HEK293 (cell line): ENCODE measurements around the gene SLC41A1.

Experiments used
- ZBTB17 ChIP-seq: fragments of 450-650 bp; formaldehyde crosslinking; IDR thresholded peaks from 2 replicates; pipeline ENCODE4 v1.5.1; 2016; ENCODE audit warnings: missing biosample characterization, missing genetic modification characterization
- ZBTB8A ChIP-seq: fragments of 450-650 bp; formaldehyde crosslinking; IDR thresholded peaks from 2 replicates; pipeline ENCODE4 v1.5.1; 2016; ENCODE audit warnings: missing biosample characterization, missing genetic modification characterization
- ZFP41 ChIP-seq: fragments of 450-650 bp; formaldehyde crosslinking; IDR thresholded peaks from 2 replicates; pipeline ENCODE4 v1.5.1; 2016; ENCODE audit warnings: missing biosample characterization, missing genetic modification characterization, borderline replicate concordance
- ZNF274 ChIP-seq, 2 experiments: fragments of 200-500 bp in 1 of 2; fragments of 450-650 bp in 1 of 2; sonication (Bioruptor generic) in 1 of 2; formaldehyde crosslinking in 1 of 2; IDR thresholded peaks; 2 replicates each; pipeline versions ENCODE4 v1.5.1 to v1.6.1; 2014 to 2016; ENCODE audit warnings: borderline replicate concordance in 1 of 2, inconsistent platforms in 1 of 2, low read length in 1 of 2, missing biosample characterization in 1 of 2, missing genetic modification characterization in 1 of 2
- ZNF514 ChIP-seq: fragments of 450-650 bp; formaldehyde crosslinking; IDR thresholded peaks from 2 replicates; pipeline ENCODE4 v1.5.1; 2016; ENCODE audit warnings: missing biosample characterization, missing genetic modification characterization
- ZNF768 ChIP-seq: fragments of 450-650 bp; formaldehyde crosslinking; IDR thresholded peaks from 2 replicates; pipeline ENCODE4 v1.5.1; 2018; ENCODE audit warnings: missing biosample characterization, mild to moderate bottlenecking, missing genetic modification characterization
- ZNF785 ChIP-seq: fragments of 450-650 bp; formaldehyde crosslinking; IDR thresholded peaks from 2 replicates; pipeline ENCODE4 v1.5.1; 2016; ENCODE audit warnings: missing biosample characterization, missing genetic modification characterization
- TF ChIP-seq, protein P1 (sequence below): fragments of 450-650 bp; formaldehyde crosslinking; IDR thresholded peaks from 2 replicates; pipeline ENCODE4 v1.5.1; 2016; ENCODE audit warnings: missing biosample characterization, missing genetic modification characterization
- TF ChIP-seq, protein P2 (sequence below): fragments of 450-650 bp; formaldehyde crosslinking; conservative IDR thresholded peaks from 2 replicates; pipeline ENCODE4 v1.5.1; 2016; ENCODE audit warnings: low read depth, missing biosample characterization, missing genetic modification characterization
- TF ChIP-seq, protein P3 (sequence below): fragments of 450-650 bp; formaldehyde crosslinking; IDR thresholded peaks from 2 replicates; pipeline ENCODE4 v1.5.1; 2016; ENCODE audit warnings: missing biosample characterization, missing genetic modification characterization
- TF ChIP-seq, protein P4 (sequence below): fragments of 450-650 bp; formaldehyde crosslinking; IDR thresholded peaks from 2 replicates; pipeline ENCODE4 v1.5.1; 2016; ENCODE audit warnings: missing biosample characterization, missing genetic modification characterization

DNA sequence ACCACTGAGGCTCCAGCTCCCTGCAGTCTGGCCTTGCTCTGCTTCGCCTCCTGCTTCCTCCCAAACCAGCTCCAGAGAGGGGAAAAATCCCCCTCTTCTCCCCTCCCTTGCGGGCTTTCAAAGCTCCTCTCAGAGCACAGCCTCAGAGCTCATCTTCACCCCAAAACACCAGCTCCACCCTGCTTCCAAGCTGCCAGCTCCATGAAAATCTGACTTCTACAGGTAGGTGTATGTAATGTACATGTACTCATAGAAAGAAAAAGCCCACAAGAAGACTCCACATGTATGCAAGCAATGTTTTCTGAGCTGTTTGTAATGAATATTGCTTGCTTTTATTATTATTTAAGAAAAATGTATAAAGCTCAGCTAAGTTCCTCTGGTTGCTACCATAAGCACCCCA, 8.4 kb downstream of the SLC41A1 start:
- TF ChIP-seq, protein P1, sequence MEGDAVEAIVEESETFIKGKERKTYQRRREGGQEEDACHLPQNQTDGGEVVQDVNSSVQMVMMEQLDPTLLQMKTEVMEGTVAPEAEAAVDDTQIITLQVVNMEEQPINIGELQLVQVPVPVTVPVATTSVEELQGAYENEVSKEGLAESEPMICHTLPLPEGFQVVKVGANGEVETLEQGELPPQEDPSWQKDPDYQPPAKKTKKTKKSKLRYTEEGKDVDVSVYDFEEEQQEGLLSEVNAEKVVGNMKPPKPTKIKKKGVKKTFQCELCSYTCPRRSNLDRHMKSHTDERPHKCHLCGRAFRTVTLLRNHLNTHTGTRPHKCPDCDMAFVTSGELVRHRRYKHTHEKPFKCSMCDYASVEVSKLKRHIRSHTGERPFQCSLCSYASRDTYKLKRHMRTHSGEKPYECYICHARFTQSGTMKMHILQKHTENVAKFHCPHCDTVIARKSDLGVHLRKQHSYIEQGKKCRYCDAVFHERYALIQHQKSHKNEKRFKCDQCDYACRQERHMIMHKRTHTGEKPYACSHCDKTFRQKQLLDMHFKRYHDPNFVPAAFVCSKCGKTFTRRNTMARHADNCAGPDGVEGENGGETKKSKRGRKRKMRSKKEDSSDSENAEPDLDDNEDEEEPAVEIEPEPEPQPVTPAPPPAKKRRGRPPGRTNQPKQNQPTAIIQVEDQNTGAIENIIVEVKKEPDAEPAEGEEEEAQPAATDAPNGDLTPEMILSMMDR: no peak
- TF ChIP-seq ZBTB17 (tag by site-specific recombination) (no peak), ZNF274 (IDR thresholded peaks at IDR 0.05; ENCODE audit: low read length) (no peak), ZNF274 (tag by site-specific recombination; IDR thresholded peaks at IDR 0.05; ENCODE audit: borderline replicate concordance) (no peak), ZNF768 (tag by site-specific recombination) (no peak), ZBTB8A (tag by site-specific recombination) (no peak), ZNF785 (no peak), ZFP41 (tag by site-specific recombination) (no peak), ZNF514 (tag by site-specific recombination) (no peak)
- TF ChIP-seq, protein P2, sequence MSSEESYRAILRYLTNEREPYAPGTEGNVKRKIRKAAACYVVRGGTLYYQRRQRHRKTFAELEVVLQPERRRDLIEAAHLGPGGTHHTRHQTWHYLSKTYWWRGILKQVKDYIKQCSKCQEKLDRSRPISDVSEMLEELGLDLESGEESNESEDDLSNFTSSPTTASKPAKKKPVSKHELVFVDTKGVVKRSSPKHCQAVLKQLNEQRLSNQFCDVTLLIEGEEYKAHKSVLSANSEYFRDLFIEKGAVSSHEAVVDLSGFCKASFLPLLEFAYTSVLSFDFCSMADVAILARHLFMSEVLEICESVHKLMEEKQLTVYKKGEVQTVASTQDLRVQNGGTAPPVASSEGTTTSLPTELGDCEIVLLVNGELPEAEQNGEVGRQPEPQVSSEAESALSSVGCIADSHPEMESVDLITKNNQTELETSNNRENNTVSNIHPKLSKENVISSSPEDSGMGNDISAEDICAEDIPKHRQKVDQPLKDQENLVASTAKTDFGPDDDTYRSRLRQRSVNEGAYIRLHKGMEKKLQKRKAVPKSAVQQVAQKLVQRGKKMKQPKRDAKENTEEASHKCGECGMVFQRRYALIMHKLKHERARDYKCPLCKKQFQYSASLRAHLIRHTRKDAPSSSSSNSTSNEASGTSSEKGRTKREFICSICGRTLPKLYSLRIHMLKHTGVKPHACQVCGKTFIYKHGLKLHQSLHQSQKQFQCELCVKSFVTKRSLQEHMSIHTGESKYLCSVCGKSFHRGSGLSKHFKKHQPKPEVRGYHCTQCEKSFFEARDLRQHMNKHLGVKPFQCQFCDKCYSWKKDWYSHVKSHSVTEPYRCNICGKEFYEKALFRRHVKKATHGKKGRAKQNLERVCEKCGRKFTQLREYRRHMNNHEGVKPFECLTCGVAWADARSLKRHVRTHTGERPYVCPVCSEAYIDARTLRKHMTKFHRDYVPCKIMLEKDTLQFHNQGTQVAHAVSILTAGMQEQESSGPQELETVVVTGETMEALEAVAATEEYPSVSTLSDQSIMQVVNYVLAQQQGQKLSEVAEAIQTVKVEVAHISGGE (tag by site-specific recombination): no peak
- TF ChIP-seq, protein P3, sequence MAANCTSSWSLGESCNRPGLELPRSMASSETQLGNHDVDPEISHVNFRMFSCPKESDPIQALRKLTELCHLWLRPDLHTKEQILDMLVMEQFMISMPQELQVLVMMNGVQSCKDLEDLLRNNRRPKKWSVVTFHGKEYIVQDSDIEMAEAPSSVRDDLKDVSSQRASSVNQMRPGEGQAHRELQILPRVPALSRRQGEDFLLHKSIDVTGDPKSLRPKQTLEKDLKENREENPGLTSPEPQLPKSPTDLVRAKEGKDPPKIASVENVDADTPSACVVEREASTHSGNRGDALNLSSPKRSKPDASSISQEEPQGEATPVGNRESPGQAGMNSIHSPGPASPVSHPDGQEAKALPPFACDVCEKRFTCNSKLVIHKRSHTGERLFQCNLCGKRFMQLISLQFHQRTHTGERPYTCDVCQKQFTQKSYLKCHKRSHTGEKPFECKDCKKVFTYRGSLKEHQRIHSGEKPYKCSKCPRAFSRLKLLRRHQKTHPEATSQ (tag by site-specific recombination): no peak
- TF ChIP-seq, protein P4, sequence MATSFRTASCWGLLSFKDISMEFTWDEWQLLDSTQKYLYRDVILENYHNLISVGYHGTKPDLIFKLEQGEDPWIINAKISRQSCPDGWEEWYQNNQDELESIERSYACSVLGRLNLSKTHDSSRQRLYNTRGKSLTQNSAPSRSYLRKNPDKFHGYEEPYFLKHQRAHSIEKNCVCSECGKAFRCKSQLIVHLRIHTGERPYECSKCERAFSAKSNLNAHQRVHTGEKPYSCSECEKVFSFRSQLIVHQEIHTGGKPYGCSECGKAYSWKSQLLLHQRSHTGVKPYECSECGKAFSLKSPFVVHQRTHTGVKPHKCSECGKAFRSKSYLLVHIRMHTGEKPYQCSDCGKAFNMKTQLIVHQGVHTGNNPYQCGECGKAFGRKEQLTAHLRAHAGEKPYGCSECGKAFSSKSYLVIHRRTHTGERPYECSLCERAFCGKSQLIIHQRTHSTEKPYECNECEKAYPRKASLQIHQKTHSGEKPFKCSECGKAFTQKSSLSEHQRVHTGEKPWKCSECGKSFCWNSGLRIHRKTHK: no peak
